HUES64 (cell line): ENCODE data around the gene SMIM43. TPM values are rescaled to one million over a fixed set of nuclear protein-coding genes. Genes with fewer than 3 reads are reported as not detected.

Experiments used
- H3K27ac ChIP-seq: 2 replicates; pipeline ENCODE4 v1.7.0; 2013; ENCODE audit warnings: low read depth, low read length, inconsistent platforms
- H3K27me3 ChIP-seq: 2 replicates; pipeline ENCODE4 v1.6.1; 2013; ENCODE audit warnings: mild to moderate bottlenecking, low read length; ENCODE audit not compliant: insufficient read depth
- H3K36me3 ChIP-seq: 2 replicates; pipeline ENCODE4 v1.6.1; 2013; ENCODE audit warnings: mild to moderate bottlenecking, low read length; ENCODE audit not compliant: insufficient read depth
- H3K4me1 ChIP-seq: 2 replicates; pipeline ENCODE4 v1.6.1; 2013; ENCODE audit warnings: mild to moderate bottlenecking, low read length, moderate library complexity; ENCODE audit not compliant: insufficient read depth
- H3K4me3 ChIP-seq: 2 replicates; pipeline ENCODE4 v1.5.1; 2013; ENCODE audit warnings: mild to moderate bottlenecking, low read length, moderate library complexity
- H3K9ac ChIP-seq: 2 replicates; pipeline ENCODE4 v1.6.1; 2013; ENCODE audit warnings: mild to moderate bottlenecking, low read depth, low read length
- H3K9me3 ChIP-seq: 2 replicates; pipeline ENCODE4 v1.6.1; 2013; ENCODE audit warnings: low read depth, low read length; ENCODE audit not compliant: insufficient read depth
- WGBS: fragments of 150-250, 120-280 bp; methylation state at CpG from one replicate; pipeline ENCODE4 v1.1.7; 2013; ENCODE audit warnings: missing lambda C conversion rate; 5-methylcytosine and 5-hydroxymethylcytosine counted together
- polyA plus RNA-seq, 2 experiments: library from polyadenylated mRNA; stranded (reverse); fragments of 50-300 nt; gene quantifications; one replicate each; pipeline ENCODE4 v1.2.3, GENCODE V29; 2013

SMIM43 gene
- 1.4 TPM for polyA plus RNA-seq (2013, experiment 1 of 2)
- 1.3 TPM for polyA plus RNA-seq (2013, experiment 2 of 2)

DNA sequence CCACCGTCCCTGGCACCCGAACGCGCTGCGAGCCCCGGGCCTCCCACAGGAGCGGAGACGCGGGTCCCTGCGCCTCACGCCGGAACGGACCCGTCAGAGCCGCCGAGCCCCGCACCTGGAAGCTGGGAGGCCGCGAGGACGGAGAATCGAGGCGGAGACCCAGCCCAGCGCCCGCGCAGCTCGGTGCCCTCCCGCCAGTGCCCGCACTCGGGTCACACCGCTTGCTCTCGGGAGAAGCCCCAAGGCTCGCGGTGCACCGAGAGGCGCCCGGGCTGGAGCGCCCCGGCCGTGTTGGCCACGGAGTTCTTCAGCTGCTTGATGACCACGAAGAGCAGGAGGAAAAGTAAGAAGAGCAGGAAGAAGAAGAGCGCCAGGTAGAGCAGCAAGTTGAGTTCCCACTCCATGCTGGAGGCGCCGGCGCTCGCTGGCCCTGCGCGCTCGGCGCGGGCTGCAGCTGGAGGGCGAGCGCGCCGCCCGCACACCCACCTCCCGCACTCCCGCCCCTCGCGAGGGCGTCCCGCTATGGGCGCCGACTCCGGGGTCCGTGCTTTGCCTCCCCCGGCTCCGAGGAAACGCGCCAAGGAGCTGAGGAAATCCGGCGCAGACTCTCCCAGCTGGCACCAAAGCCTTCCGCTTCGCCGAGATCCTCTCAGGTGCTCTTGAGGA is at the start of gene SMIM43:
Gene SMIM43, minus strand, starts transcription at position 463 of the 666 bp plus-strand sequence. Its CDS starts 59 bp downstream, at position 404.
- under 1% methylated on average over 75 of the region's 75 CpGs for WGBS
- H3K9me3 ChIP-seq: no peaks in the 10 kb centered on the region
- peaks cover 13% of the 10 kb centered on the region for H3K4me1 ChIP-seq
- no peaks in the 10 kb centered on the region for H3K36me3 ChIP-seq
- peak within 1 kb of the TSS; percentile 68 for H3K4me3 ChIP-seq
- peak within 1 kb of the TSS; percentile 53 for H3K9ac ChIP-seq
- no peak within 1 kb of the TSS for H3K27ac ChIP-seq
- H3K27me3 ChIP-seq: peaks cover 79% of the 10 kb centered on the region

DNA sequence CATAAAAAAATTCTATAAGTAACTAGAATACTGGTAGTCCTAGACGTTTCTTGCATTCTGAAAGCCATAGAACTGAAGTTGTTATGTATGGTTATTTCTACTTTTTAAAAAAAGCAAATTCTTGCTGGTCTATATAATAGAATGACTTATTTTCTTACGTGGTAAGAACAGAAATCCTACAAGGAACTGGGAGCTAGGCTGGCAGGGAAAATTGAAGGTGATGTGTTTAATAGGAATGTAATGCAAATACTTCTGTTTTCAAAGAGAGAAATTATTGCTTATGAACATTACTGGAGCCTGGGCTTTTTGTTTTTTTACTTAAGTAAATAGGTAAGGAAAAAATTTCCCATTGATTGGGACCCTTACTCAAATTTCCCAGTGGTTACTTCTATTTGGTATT is 49.8 kb upstream of the SMIM43 start:
- WGBS: 96% methylated on average over 2 of the region's 2 CpGs
- no peak overlapping the region for H3K4me3 ChIP-seq
- H3K27ac ChIP-seq: no peak overlapping the region
- H3K9me3 ChIP-seq: no peaks in the 10 kb centered on the region
- peaks cover 100% of the 10 kb centered on the region for H3K36me3 ChIP-seq
- no peaks in the 10 kb centered on the region for H3K4me1 ChIP-seq
- H3K9ac ChIP-seq: no peak overlapping the region
- H3K27me3 ChIP-seq: no peaks in the 10 kb centered on the region

DNA sequence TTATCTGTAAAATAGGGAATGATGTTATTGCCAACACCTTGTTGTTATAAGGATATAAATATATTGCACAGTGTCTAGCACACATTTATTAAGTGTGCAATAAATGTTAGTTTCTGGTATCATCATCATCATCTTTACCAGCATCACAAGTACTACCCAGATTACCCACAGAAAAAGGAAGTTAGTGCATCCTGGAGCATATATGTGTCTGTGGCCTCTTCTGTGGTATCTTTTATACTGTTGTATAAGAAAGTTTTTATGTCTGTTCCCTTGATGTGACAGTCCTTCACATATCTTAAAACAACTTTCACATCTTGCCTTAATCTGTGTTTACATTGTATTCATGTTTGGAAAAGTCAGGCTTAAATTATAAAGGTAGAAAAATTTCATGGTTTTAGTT is 46.2 kb upstream of the SMIM43 start:
- H3K9me3 ChIP-seq: no peaks in the 10 kb centered on the region
- H3K4me3 ChIP-seq: no peak overlapping the region
- no peaks in the 10 kb centered on the region for H3K4me1 ChIP-seq
- no peak overlapping the region for H3K9ac ChIP-seq
- peaks cover 100% of the 10 kb centered on the region for H3K36me3 ChIP-seq
- no peaks in the 10 kb centered on the region for H3K27me3 ChIP-seq
- no peak overlapping the region for H3K27ac ChIP-seq

DNA sequence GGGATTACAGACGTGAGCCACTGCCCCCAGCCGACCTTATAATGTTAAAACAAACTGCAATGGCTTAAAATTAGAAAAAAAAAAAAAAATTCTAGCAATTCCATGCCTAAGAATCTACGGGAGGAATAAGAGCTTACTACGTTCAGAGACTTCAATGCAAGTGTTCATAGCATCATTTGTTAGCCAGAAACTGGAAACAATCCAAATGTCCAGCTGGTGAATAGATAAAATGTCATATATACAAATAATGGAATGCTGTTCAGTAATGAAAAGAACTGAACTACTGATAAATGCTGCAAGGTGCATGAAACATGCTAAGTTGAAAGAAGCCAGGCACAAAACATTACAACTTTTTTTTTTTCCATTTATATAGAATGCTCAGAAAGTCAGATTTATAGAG is 41.4 kb upstream of the SMIM43 start:
- Histone ChIP-seq H3K4me1 (peaks cover 5% of the 10 kb centered on the region; the same call in 1 of the 2 replicates), H3K4me3 (no peak overlapping the region), H3K36me3 (peaks cover 93% of the 10 kb centered on the region), H3K27ac (no peak overlapping the region), H3K9me3 (no peaks in the 10 kb centered on the region), H3K27me3 (no peaks in the 10 kb centered on the region), H3K9ac (no peak overlapping the region)
- 97% methylated on average over 4 of the region's 4 CpGs for WGBS

DNA sequence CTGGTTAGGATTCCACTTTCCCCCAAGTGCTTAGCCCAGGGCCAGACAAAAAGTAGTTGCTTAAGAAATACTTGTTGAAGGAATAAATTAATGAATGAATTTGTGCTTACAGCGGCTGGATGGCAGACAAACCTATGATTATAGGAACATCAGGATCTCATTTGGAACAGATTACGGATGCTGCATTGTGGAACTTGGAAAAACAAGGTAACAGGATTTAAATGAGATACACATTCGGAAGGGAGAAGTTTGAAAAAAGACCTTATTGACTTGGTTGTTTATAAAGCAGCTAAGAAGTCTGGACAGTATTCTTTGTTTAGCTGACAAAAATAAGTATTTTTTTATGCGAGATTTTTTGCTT is 36.7 kb upstream of the SMIM43 start:
- peaks cover 46% of the 10 kb centered on the region for H3K36me3 ChIP-seq
- WGBS: 16% methylated on average over 4 of the region's 4 CpGs

DNA sequence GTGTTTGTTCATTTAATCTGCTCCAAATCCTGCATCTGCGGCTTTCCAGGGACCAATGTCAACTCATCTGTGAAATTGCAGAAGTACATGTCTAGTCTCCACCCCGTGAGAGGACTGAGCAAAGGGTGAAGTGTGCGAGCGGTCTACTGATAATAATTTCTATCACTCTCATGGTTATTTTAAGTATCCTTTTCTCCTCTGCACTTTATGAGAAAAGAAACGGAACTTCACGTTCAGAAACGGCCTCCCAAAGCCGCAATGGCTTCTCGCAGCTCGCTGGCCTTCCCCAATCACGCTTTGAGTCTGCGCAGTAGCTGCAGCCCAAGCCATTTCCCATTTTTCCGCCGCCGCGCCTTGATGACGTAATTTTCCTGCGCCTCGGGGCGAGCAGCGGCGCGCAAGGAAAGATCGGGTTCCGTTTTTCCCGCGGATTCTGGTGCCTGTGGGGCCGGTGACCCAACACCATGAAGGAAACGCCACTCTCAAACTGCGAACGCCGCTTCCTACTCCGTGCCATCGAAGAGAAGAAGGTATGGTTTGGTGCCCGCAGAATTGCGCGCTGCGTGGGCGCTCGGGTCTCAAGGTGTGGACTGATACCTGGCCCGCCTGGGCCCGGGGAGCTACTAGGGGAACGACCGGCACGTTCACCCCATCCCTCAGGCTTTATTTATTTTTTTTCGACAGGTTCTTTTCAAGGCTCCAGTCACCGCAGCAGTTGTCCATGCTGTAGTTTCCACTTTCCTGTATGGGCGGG is 36.2 kb upstream of the SMIM43 start, which contains the start of gene EXOSC9:
Gene EXOSC9, plus strand, starts transcription at position 363 of the 754 bp plus-strand sequence. Its CDS starts 102 bp downstream, at position 465.
- peak within 1 kb of the TSS; percentile 86 for H3K27ac ChIP-seq
- 2% methylated on average over 48 of the region's 48 CpGs for WGBS
- peaks cover 41% of the 10 kb centered on the region for H3K36me3 ChIP-seq
- H3K9ac ChIP-seq: peak within 1 kb of the TSS; percentile 96
- peaks cover 12% of the 10 kb centered on the region for H3K4me1 ChIP-seq
- no peaks in the 10 kb centered on the region for H3K9me3 ChIP-seq
- H3K4me3 ChIP-seq: peak within 1 kb of the TSS; percentile 85
- H3K27me3 ChIP-seq: no peaks in the 10 kb centered on the region

More for the DNA sequence above, 36.7 kb upstream of the SMIM43 start:
- peak overlapping the region; percentile 85 for H3K4me3 ChIP-seq
- H3K27me3 ChIP-seq: no peaks in the 10 kb centered on the region
- peaks cover 7% of the 10 kb centered on the region for H3K4me1 ChIP-seq
- peak overlapping the region; percentile 96 for H3K9ac ChIP-seq
- H3K9me3 ChIP-seq: no peaks in the 10 kb centered on the region
- H3K27ac ChIP-seq: peak overlapping the region; percentile 86

DNA sequence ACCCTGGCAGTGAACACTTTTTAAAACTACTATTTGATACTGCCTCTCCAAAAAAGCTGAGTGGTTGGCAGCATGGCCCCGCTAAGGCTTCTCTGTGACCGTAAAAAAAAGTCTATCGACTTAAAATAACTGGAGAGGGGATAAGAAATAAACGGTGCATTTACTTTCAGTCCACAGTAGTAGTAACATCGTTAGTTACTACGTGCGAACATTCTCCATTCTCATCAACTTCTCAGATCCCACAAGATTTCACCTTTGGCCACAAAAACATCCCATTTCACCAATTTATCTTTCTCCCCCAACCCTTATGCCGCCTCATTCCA is 35.6 kb upstream of the SMIM43 start:
- H3K9me3 ChIP-seq: no peaks in the 10 kb centered on the region
- peak overlapping the region; percentile 86 for H3K27ac ChIP-seq
- H3K27me3 ChIP-seq: no peaks in the 10 kb centered on the region
- peak overlapping the region; percentile 96 for H3K9ac ChIP-seq
- 75% methylated on average over 8 of the region's 8 CpGs for WGBS
- H3K4me1 ChIP-seq: peaks cover 18% of the 10 kb centered on the region
- peak overlapping the region; percentile 85 for H3K4me3 ChIP-seq
- H3K36me3 ChIP-seq: peaks cover 36% of the 10 kb centered on the region

DNA sequence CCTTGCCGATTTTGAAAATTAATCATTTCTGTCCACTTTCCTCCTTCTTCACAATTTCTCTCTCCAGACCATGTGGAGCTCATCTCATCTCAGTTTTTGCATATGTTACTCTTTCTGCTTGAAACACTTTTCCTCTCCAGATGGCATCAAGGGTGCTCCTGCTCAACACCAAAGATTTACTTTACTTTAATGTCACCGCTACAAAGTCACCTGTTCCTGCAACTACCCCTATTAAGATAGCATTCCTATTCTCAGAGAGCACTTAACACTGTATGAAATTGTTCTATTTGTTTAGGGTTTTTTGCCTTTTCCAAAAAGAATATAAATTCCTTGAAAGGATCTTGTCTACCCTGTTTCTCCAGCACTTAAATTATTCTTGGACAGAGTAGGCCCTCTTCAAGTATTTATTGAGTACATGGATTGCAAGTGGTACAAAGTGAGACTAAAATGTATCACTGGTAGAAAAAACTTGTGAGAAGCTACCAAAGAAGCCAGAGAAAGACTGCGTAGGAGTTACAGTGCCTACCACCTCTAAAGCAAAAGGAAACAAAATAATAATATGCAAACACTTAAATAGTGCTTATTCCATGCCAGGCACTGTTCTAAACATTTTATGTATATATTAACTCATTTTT is 35.0 kb upstream of the SMIM43 start:
- H3K27me3 ChIP-seq: no peaks in the 10 kb centered on the region
- 92% methylated on average over 3 of the region's 3 CpGs for WGBS
- H3K9me3 ChIP-seq: no peaks in the 10 kb centered on the region
- no peak overlapping the region for H3K9ac ChIP-seq
- no peak overlapping the region for H3K4me3 ChIP-seq
- no peak overlapping the region for H3K27ac ChIP-seq
- peaks cover 24% of the 10 kb centered on the region for H3K4me1 ChIP-seq
- peaks cover 30% of the 10 kb centered on the region for H3K36me3 ChIP-seq

DNA sequence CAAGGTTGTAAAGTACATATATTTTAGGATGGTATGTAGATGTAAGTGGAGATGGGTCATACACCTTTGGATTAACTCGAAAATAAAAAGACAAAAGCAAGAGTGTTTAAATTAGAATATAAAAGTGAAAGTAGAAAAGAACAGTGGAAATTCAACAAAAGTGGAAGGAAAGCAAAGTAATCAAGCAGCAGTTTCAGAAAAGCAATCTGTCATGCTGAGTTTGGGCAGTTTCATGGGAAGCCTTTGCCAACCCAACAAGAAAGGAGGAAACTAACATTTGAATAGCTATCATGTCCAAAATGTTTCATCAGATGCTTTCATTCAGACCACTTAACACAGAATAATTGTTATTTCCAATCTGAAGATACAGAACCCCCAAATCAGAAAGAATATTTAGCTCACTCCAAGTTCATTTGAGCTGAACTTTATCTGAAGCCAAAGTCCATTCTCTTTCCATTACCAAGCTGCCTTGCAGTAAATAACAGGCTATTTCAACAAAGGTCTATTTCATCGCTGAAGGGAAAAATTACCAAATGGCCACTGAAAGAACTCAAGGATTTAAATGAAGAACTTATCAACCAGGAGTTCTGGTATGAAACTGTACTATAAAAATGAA is 34.4 kb upstream of the SMIM43 start:
- Histone ChIP-seq H3K9me3 (no peaks in the 10 kb centered on the region), H3K9ac (no peak overlapping the region), H3K27me3 (no peaks in the 10 kb centered on the region), H3K4me1 (peaks cover 30% of the 10 kb centered on the region), H3K4me3 (no peak overlapping the region), H3K27ac (no peak overlapping the region), H3K36me3 (peaks cover 24% of the 10 kb centered on the region)
- 95% methylated on average over 2 of the region's 2 CpGs for WGBS

DNA sequence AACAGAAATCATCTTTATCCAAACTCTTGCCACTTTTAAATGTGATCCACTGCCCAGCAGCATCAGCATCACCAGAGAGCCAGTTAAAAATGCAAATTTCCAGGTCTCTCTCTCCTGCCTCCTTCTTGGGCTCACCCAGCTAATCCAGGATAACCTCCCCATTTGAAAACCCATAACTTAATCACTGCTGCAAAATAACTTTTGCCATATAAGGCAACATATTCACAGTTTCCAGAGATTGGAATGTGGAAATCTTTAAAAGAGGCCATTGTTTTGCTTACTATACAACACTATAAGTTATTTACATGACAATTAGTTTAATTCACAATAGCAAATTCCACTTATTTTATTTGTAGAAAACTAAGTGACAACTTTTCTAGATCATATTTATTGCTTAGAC is 31.3 kb upstream of the SMIM43 start:
- Histone ChIP-seq H3K36me3 (no peaks in the 10 kb centered on the region), H3K4me3 (no peak overlapping the region), H3K4me1 (peaks cover 26% of the 10 kb centered on the region), H3K9me3 (no peaks in the 10 kb centered on the region), H3K27me3 (no peaks in the 10 kb centered on the region), H3K9ac (peak overlapping the region; percentile 29; the same call in 1 of the 2 replicates), H3K27ac (peak overlapping the region; percentile 68; the same call in 1 of the 2 replicates)
